Mammary epithelial cell (primary cell): Measurements from ENCODE around the gene SLC22A14.

Experiments
- CTCF ChIP-seq, 2 donors: IDR thresholded peaks in 1 of 2; conservative IDR thresholded peaks in 1 of 2; 2 replicates each; pipeline ENCODE4 v1.5.1; 2011 to 2012; ENCODE audit warnings: inconsistent platforms in 2 of 2, low read length in 2 of 2, mild to moderate bottlenecking in 2 of 2, control low read depth in 1 of 2, low read depth in 1 of 2; ENCODE audit not compliant: insufficient read depth in 1 of 2; ENCODE audit errors: extremely low read depth in 1 of 2
- EZH2 ChIP-seq: IDR thresholded peaks from 2 replicates; pipeline ENCODE4 v1.6.1; 2012; ENCODE audit warnings: low read length, inconsistent platforms, borderline replicate concordance

DNA sequence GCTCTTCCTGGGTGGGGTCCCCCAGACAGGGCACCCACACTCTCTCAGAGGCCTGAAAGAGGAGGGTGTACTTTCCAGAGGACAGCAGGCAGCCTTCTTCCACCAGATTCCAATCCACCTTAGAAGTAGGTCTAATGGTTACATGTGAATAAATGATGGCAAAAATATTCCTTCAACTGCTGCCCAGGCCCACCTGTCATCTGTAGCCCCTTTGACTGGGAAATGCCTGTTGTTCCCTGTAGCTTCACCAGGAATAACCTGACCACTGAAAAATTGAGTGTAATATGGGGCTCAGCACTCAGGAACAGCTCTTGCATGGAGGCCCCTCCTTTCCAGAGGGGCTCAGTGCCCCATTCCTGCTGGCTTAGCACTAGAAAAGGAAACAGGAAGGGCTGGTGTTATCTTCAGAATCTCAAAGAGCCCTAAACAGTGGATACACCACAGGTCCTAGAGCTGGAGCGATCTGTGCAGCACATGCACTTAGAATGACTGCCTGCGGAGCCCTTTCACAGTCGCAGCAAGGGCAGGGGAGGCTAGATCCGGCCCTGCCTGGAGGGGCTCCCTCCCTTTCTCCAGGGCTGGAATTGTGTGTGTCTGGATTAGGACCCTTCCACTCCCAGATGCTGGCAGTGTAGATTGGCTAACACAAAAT is 32.1 kb downstream of the SLC22A14 start:
- TF ChIP-seq EZH2, result no peak
- no peak for TF ChIP-seq CTCF (conservative IDR thresholded peaks at IDR 0.05 in 1 of 2, IDR thresholded peaks at IDR 0.05 in 1 of 2; ENCODE audit: extremely low read depth in 1 of 2, insufficient read depth in 1 of 2, low read depth in 1 of 2, low read length in 2 of 2)
